Mesothelial cell of epicardium (in vitro differentiated cells): ENCODE data around the gene IRAG1. TPM values are rescaled to one million over a fixed set of nuclear protein-coding genes. Genes with fewer than 3 reads are reported as not detected.

Experiments
- DNase-seq, 2 experiments: peaks; one replicate each; pipeline ENCODE4 v3.0.0; 2021; ENCODE audit warnings: low spot score in 2 of 2; ENCODE audit not compliant: unreplicated experiment in 2 of 2
- H3K27ac Mint-ChIP-seq: 2 replicates; pipeline ENCODE4 v1.8.0; 2021; ENCODE audit warnings: mixed read lengths
- H3K27me3 Mint-ChIP-seq: 2 replicates; pipeline ENCODE4 v1.8.0; 2021; ENCODE audit warnings: low read depth, mixed read lengths
- H3K36me3 Mint-ChIP-seq: 2 replicates; pipeline ENCODE4 v1.8.0; 2021; ENCODE audit warnings: mixed read lengths
- H3K4me1 Mint-ChIP-seq: 2 replicates; pipeline ENCODE4 v1.8.0; 2021; ENCODE audit warnings: mixed read lengths
- H3K4me3 Mint-ChIP-seq: 2 replicates; pipeline ENCODE4 v1.8.0; 2021; ENCODE audit warnings: mild to moderate bottlenecking, moderate library complexity, mixed read lengths
- H3K9me3 Mint-ChIP-seq: 2 replicates; pipeline ENCODE4 v1.8.0; 2021; ENCODE audit warnings: mixed read lengths
- CTCF ChIP-seq: fragments of 200-600 bp; sonication (generic); IDR thresholded peaks from one replicate; pipeline ENCODE4 v1.5.0; 2021; ENCODE audit warnings: antibody characterized with exemption; ENCODE audit not compliant: unreplicated experiment
- total RNA-seq: library from RNA; stranded (reverse); gene quantifications from 3 replicates; pipeline ENCODE4 v1.2.1, GENCODE V29; 2021

IRAG1 gene
- total RNA-seq, 1 donor from 2014 or later, result 13.8 TPM

- Mint-ChIP-seq H3K27ac (no peak overlapping the region), H3K36me3 (no peaks in the 10 kb centered on the region), H3K4me1 (peaks cover 23% of the 10 kb centered on the region), H3K4me3 (no peak overlapping the region), H3K9me3 (peaks cover 5% of the 10 kb centered on the region), H3K27me3 (no peaks in the 10 kb centered on the region)
- TF ChIP-seq CTCF, result no peak
- no peak for DNase-seq
These were observed 36.6 kb upstream of the IRAG1 start for GRCh38 chr11:10730151-10730550.

DNA sequence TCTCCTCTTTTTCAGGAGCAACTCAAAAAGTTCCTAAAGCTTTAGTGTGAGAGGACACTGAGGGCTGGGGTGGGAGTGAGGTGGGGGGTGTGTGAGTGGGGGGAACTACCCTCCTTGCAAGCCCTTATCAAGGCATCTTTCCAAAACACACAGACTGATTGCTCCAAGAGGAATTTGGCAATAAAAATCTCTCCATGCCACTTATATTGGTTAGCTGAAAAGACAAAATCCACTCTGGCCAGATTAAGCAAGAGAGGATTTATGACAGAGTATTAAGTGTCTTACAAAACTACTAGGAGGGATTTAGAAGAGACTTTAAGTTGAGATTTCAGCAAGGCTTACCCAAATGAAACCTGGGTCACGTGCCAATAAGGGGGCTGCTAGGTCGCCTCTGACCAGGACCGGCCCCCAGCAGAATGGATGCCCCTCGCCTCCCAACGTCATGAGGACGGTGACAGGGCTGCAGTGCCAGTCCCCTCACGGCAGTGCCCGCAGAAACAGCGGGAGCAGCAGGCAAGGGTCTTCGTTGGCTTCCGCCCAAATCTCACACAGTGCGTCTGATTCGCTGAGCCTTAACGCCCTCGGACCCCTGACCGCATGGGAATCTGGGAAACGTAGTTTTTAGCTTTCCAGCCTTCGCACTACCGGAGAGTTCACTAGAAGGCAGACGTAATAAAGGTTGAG lies 35.4 kb upstream of the IRAG1 start:
- no peak for TF ChIP-seq CTCF
- peaks cover 22% of the 10 kb centered on the region for H3K4me1 Mint-ChIP-seq
- H3K27ac Mint-ChIP-seq, result peak overlapping the region; percentile 47
- no peaks in the 10 kb centered on the region for H3K27me3 Mint-ChIP-seq
- peaks cover 5% of the 10 kb centered on the region for H3K9me3 Mint-ChIP-seq
- DNase-seq, result peak; percentile 47 to 62
- no peaks in the 10 kb centered on the region for H3K36me3 Mint-ChIP-seq
- H3K4me3 Mint-ChIP-seq, result peak overlapping the region; percentile 74

GRCh38 chr11:10728154-10728553 lies 34.6 kb upstream of the IRAG1 start:
- Mint-ChIP-seq H3K4me3 (no peak overlapping the region), H3K9me3 (peaks cover 5% of the 10 kb centered on the region), H3K4me1 (peaks cover 22% of the 10 kb centered on the region), H3K27ac (no peak overlapping the region), H3K36me3 (no peaks in the 10 kb centered on the region), H3K27me3 (no peaks in the 10 kb centered on the region)
- TF ChIP-seq CTCF, result no peak
- DNase-seq, result no peak

GRCh38 chr11:10727146-10727851 lies 33.7 kb upstream of the IRAG1 start:
- H3K27me3 Mint-ChIP-seq, result no peaks in the 10 kb centered on the region
- peaks cover 5% of the 10 kb centered on the region for H3K9me3 Mint-ChIP-seq
- no peak overlapping the region for H3K27ac Mint-ChIP-seq
- peaks cover 22% of the 10 kb centered on the region for H3K4me1 Mint-ChIP-seq
- no peak for DNase-seq
- no peaks in the 10 kb centered on the region for H3K36me3 Mint-ChIP-seq
- TF ChIP-seq CTCF, result no peak
- no peak overlapping the region for H3K4me3 Mint-ChIP-seq

- no peak overlapping the region for H3K4me3 Mint-ChIP-seq
- DNase-seq, result no peak
- no peaks in the 10 kb centered on the region for H3K36me3 Mint-ChIP-seq
- no peaks in the 10 kb centered on the region for H3K9me3 Mint-ChIP-seq
- H3K4me1 Mint-ChIP-seq, result peaks cover 22% of the 10 kb centered on the region
- no peak overlapping the region for H3K27ac Mint-ChIP-seq
- H3K27me3 Mint-ChIP-seq, result no peaks in the 10 kb centered on the region
- no peak for TF ChIP-seq CTCF
These were observed 32.3 kb upstream of the IRAG1 start for GRCh38 chr11:10725907-10726253.
